Tongue (tissue), 2 donors: ENCODE results near the gene PTGR3. TPM values are rescaled to one million over a fixed set of nuclear protein-coding genes. Genes with fewer than 3 reads are reported as not detected.
"Not testable (repeated sequence)": the region's sequence is repeated elsewhere in the genome, so short reads cannot be mapped to it uniquely, and the experiment has no call there.

Experiments used
- DNase-seq: peaks from one replicate; pipeline ENCODE4 v3.0.0-alpha.2; 2015
- total RNA-seq: library from RNA; depleted of rRNA; stranded (reverse); fragments of >200 nt; gene quantifications from one replicate; pipeline ENCODE4 v1.2.3, GENCODE V29; 2014

PTGR3 gene
- total RNA-seq, 1 donor from 2014 or later, result 33.7 TPM

DNA sequence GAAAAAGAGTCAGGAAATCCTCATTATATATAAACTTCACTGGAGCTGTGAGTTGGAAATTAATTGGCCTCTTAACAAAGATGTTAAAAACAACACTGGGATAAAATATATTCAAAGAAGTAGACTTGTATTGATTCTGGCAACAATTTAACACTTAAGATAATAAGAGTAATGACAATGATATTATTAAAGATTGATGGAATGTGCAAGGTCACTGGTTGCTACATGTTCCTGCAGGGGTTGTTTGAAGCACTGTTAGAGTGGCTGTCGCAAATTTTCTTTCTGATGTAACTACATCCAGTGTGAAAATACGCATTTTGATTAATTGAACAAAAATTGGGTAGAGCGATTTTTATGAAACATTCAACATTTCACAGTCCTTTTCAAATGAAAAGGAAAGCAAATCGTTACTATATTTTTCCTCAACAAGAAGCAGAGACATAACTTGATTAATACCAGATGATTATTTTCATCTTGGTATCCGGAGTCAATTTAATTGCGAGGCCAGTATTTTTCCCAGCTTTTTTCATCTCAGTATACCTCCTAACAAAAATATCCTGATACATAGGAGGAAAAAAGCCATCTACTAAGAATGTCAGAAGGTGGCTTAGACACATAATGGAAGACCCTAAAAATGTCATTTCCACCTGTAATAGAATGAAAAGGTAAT is 6.1 kb downstream of the PTGR3 start:
- DNase-seq, result peak; percentile 18

DNA sequence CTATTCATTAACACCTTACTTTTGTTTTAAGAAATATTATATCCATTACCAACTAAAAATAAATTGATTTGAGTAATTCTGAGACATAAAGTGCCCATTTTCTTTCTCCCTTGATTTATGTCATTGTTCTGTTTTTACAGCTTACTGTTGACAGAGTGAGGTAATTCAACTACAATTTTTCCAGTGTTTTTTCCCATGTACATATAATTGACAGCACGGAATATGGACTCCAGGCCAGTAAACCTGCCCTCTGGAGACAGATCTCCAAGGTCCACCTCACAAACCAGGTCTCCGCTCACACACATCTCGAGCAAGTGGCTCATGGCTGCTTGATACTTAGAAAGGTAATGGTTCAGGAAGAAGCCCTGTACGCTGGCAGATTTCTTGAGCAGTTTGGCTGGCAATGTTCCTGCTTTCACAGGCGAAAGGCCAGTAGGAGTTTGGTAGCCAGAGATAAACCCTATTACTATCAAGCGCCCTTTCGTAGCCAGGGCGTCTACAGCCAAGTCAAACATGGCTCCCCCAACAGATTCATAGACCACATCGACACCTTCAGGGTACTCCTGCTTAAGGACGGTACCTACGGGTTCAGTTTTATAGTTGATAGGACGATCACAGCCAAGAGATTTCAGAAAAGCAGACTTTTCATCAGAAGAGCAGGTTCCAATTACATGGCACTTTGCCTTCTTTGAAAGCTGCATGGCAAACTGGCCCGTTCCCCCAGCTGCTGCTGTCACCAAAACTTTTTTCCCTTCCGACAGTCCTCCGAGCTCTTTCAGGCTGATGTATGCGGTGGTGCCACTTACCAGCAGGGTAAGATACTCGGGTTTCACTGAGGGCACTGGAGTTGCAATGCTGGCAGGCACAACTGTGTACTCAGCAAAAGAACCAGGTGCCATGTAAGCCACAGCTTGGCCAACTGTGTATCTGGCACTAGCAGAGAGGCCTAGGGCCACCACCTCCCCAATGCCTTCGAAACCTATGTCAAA is 7.4 kb downstream of the PTGR3 start:
- peak; percentile 96 for DNase-seq

DNA sequence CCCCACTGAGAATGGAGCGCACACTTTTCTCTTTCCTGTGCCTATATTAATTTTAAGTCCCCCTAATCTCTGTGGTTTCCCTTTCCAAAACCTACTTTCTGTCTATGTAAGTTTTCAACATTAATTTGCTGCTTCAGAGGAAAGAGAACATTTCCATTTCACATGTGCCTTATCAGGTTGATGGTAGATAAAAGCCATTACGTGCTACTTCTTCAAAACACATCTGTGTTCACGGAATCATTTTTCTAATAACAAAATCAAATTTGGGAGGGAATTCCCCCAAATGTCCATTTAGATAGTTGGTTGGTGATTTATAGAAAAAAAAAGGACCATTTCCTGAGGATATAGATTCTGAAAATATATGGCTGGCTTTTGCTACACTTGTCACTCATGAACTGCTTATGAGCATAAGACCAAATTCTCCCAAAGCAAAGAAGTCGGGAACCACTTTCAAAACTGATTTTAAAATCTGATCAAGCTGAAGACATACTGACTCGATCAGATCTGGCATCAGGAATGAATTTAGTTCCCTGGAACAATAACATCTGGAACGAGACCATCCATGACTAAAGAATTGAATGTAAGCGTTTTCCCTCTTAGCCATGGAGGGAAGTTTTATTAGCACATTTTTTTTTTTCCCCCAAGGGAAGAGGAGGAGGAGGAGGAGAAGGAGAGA is 8.2 kb downstream of the PTGR3 start:
- peak; percentile 66 for DNase-seq

DNA sequence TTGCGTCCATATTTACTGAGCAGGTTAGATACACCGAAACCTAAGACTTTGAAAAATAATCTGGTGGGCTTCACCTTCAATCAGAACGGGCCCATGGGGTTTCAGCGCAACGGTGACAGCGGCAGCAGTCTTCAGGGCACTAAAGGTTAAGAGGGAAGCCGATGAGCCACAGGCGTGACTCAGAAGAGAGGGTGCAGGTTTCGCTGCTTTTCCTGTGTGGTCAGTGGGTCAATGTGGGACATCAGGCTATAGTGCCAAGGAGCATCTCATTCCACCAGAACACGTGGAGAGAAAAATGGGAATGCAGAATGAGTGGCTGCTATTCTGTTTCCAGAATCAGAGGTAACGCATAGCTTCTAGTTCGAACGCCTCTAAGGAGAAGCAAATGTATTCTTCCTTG is 8.9 kb downstream of the PTGR3 start:
- no peak for DNase-seq

DNA sequence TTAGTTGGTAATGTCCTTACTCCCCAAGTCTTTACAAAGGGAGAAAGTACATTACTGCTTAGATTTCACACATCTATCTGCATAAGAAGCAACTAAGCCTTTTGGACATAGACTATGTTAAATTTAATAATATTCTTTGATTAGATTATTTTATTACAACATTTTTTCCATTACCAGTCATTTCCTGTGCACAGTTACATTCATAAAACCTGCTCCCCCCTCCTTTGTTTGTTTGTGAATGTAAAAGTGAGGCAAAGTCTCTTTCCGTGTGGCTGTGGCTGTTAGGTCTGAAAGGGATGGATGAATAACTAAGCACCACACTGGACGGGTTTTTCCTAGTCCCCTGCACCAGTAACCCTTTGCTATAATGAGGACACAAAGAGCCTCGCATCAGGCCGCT is 9.6 kb downstream of the PTGR3 start:
- DNase-seq, result no peak

DNA sequence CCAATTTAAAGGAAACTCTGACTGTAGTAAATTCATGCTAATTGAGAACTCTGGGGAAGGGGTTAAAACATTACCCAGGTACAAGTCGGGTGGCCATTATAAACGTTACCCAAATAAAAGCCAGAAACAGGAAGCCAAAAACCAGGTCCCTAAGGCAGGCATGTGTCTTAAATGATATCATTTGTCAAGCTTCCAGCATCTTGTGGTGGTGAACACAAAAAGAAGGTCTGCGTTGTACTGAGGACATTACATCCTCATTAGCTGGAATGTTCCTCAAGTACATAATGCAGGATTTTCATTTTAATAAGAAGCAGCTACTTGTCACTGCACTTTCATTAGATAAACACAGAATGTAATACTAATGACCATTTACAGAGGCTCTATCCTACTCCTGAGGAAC is 10.9 kb downstream of the PTGR3 start:
- no peak for DNase-seq

DNA sequence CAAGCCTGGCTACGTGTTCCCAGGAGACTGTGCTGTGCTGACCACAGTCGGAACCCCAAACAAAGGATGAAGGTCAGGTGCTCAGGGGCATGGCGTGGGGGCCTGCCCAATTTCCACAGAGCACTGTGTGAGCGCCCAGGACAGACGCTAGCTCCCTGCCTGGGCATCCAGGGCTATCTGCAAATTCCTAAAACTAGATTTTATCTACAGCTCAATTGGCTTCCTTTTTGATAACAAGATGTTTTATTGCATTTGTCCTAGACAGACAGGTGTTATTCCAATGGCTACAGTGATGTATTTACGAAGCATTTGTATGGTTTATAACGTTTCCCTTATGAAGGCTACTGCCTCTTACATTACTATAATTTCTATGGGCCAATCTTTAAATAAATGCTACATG is 16.0 kb downstream of the PTGR3 start:
- DNase-seq, result no peak

DNA sequence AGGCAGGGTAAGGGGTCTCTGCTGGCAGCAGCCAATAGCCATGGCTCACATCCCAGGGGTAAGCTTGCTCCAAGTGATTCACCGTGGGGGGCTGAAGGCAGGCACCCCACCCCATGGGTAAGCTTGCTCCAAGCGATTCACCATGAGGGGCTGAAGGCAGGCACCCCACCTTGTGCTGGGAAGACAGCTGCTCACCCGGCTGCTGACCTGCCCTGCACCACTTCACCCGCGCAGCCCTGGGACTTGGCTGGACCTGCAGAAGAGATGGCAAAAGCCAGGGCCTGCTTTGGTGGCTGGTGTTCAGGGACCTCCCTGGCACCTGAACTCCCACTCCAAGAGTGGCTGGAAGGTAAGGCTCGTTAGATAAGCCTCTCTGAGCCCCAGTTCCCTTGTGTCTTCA is 19.2 kb downstream of the PTGR3 start:
- DNase-seq, result no peak

DNA sequence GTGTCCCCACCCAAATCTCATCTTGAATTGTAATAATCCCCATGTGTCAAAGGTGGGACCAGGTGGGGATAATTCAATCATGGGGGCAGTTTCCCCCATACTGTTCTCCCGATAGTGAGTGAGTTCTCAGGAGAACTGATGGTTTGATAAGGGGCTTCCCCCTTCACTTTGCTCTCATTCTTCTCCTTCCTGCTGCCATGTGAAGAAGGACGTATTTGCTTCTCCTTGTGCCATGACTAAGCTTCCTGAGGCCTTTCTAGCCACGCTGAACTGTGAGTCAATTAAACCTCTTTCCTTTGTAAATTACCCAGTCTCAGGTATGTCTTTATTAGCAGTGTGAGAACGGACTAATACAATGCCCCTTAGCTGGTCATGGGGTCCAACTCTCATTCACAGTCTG is 21.2 kb downstream of the PTGR3 start:
- DNase-seq, result not testable (repeated sequence)

DNA sequence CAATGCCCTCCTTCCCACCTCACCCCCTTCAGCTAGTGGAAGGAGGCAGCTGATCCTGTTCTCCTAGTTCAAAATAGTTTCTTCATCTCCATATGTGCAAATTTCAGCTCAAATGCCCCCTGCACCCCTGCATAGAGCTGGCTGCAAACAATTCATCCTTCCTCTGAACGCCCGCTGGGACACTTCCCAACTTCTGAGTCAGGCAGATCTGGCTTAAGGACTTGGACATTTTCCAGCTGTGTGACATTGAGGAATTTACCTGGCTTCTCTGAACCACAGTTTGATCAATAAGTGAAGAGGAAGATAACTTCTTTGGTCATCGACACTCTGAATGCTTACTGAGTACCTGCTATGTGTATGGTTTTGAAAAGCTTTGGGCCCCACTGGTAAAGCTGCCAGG is 23.5 kb downstream of the PTGR3 start:
- DNase-seq, result no peak

DNA sequence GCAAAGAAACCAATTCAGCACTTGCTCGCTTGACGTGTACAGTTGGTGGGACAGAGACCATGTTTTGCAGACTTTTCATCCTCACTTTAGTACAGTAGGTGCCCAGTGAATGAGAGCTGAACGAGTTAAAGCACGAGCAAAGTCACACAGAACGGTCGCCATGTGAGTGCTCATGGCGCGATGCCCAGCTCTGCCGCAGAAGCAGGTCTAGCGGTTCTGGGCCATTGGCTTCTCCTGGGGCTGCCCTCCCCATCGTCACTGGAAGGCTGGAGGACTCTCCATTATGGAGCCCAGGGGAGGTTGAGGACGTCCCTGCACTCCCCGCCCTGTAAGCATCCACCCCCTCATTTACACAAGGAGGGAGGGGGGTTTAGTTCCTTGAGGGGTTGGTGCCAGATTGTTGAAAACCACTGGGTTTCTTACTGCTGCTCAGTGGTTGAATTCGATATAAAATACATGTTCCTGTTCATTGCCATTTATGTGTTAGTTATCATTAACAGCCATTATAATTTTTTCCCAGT is 24.9 kb downstream of the PTGR3 start:
- no peak for DNase-seq

DNA sequence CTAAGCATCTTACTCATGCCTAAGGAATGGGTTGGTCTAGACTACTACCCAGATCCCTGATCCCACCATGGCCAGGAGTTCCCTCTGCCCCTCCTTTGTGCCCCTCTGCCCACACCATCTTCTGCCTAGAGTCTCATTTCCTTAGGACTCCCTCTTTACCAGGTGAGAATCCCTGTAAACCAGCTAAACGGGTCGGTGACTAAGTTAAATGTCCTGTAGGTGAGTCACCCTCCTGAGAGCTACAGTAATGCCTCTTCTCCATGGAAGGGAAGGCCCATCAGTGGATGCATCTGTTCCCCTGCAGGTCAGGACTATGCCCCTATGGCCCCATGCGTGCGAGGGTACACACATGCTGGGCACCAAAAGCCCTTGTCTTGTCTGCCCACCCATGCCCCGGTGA is 25.4 kb downstream of the PTGR3 start:
- no peak for DNase-seq

DNA sequence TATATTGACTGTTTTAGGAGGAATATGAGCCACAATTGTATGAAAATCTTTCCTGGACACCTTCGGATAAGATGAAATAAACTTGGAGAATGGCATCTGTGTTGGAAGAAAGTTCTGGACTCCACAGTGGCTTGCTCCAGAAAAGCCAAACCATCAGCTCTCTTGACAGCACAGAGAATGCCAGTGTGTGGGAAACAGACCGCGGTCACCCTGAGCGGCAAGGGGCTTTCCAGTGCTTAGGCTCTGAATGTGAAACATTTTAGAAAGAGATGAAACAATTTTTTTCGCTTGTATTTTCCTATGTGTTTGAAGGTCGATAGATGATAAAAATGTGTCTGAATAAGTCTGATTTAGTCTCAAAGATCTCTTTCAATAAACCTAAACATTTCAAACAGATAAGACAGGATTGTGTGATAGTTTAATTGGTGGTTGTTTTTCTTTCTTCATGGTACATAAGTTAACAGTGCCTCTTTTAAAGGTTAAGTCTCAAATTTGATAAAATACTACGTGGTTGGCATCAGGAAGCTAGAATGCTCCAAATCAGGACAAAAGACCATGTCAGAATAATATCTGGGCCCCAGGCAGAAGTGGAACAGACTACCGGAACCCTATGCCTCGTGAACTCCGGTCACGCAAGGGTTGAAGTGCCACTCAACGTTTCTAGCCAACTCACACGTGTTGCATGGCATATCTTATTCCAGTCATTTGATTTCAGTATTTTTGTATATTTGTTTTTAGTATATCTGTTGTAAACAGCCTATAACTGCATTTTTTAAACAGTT is 28.9 kb downstream of the PTGR3 start:
- DNase-seq, result no peak

DNA sequence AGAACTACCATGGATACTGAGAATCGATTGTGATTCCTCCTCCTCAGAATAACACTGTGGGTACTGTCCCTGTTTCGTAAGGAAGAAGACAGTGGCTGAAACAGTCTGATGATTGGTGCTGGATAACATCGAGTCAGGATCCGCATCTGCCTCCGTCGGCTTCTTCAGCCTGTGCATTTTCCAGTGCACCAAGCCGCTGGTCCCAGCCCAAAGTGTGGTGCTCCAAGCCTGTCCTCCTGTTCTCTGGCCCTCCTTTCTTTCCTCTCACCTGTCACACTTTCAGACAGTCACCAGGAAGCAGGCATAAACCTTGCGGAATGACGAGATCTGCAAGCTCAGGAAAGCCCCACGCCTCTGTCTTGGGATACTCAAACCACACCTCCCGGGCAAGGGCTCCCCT is 30.6 kb downstream of the PTGR3 start:
- no peak for DNase-seq

DNA sequence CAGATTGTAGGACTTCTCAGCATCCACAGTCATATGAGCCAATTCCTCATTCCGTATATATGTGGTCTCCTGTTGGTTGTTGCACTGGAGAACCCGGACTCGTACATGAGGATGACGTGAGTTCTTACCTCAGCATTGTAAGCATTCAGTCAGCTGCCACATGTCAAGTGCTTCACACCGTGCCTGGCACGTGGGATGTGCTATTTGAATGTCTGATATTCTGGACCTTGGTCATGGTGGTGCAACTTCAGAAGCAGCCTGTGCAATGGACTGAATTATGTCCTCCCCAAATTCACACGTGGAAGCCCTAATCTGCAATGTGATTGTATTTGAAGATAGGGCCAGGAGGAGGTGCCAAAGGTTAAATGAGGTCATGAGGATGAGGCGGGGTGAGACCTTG is 32.1 kb downstream of the PTGR3 start:
- no peak for DNase-seq

DNA sequence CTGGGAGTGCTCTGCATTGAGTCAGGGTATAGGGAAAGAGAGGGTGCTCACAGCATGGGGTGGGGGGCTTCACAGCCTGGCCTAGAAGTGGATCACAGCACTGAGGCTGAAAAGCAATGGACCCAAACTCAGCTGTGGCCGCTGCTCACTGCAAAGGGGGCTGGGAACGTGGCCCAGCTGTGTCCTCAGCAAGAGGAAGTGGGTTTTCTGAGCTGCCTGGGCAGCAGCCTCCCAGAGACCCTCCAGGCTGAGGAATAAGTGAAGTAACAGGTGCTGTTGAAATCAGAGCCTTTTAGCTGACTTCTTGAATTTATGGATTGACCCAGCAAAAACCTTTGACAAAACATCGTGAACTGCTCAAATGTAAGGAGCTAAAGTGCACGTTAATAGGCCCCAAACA is 35.2 kb downstream of the PTGR3 start:
- peak; percentile 23 for DNase-seq

DNA sequence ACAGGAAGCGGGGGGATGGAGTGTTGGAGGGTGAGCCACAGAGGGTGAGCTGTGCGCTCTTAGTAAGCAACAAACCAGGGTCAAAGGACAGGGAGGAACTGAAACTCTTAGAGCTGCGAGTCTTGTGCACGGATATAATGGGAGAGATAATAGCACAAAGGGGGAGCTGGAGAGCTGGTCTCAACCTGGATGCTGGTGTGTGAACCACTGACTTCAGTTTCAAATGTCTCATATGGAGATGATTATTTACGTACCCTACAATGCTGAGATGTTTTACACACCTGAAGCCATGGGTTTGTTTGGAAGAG is 35.9 kb downstream of the PTGR3 start:
- DNase-seq, result no peak

DNA sequence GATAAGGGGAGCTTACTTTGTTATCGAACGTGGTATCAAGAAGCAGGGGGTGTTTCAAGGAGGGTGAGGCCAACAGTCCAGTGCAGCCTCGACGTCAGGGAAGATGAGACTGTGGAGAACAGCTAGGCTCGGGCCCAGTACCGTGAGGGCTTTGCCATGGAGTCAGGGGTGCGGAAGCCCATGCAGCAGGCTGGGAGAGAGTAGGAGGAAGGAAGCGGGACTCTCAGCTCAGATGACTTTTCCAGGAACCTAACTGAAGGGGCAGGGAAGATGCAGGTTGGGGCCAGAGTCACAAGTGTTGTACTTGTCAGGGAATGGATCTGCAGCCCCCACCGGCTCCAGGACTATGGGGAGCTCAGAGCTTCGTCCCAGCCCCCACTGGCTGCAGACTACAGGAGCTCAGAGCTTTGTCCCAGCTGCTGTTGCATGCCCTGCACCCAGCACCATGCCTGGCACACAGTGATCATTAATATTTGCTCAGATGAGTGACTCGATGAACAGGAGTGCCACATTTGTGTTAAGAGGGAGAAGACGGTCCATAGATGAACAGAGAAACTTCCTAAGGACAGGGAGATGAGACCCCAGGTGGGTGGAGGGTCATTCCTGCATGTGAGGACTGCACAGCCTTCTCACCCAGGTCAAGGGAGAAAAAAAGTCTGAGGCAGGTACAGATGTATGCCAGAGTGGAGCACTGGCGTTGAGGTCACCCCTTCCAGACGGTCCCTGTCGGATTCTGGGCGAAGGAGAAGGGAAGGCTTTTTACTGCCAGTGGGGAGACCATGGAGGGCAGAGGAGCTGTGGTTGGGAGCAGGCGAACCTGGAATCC is 36.4 kb downstream of the PTGR3 start:
- DNase-seq, result no peak

DNA sequence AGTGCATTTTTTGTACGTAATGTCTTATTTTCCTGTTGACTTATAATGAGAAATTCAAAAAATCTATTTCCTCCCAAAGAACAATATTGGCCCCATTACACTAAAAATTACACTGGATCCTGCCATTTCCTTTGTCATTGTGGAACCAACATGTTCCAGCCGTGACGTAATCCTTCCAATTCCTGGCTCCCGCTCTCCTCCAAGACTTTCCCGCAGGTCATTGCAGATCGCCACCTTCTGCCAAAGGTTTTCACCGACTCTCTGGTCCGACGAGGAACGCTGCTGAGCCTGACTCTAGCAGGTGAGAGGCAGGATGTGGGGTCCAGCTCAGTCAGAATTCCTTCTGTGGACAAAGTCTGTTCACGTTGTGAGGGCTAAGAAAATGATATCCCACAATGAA is 38.0 kb downstream of the PTGR3 start:
- no peak for DNase-seq

DNA sequence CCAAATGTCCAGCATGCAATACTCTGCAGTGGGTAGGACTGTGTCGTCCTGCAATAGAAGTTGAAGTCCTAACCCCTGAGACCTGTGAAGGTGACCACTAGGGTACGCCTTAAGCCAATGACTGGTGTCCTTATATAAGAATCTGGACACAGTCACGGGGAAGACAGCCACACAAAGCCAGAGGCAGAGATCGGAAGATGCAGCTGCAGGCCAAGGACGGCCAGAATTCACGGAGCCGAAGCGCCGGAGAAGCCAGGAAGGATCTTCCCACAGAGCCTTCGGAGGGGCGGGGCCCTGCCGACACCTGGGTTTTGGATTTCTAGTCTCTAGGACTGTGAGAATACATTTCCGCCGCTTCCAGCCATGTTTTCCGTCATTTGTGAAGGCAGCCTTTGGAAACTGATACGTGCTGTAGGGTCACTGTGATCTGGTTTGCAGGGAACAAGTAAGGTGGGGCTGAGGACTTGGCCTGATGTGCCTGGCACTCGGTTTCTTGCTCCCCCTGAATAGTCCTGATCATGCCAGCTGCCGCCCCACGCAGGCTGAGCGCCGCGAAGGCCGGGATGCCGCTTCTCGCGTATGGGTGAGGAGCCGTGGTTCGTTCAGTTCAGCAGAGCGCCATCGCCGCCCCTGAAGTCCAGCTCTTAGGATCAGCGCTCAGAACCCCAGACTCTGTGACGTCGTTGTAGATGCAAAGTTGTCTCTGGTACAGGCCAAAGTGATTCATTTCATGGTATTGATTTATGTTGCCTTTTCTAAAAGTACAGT is 38.7 kb downstream of the PTGR3 start:
- peak; percentile 25 for DNase-seq

DNA sequence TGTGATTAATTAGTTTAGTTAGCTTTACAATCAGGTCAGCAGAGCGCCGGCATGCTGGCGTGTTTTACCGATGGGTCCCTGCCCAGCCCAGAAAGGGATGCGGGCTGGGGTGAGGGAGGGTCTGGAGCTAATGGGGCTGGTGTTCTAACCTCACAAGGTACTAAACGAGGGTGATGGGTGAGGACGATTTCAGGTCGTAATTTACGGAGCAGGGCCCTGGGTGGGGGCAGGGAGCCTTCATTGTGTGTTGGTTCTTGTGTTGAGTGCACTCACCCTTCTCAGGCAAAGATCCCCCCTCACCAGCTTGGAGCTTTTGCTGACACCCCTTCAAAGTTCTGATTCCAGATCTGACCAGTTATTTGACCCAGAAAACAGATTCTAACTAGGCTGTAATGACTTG is 39.5 kb downstream of the PTGR3 start:
- DNase-seq, result no peak
